NT2/D1 (cell line): ENCODE measurements around the gene ADISSP.

Experiments
- SUZ12 ChIP-seq: IDR thresholded peaks from 2 replicates; pipeline ENCODE4 v1.6.1; 2011; ENCODE audit not compliant: insufficient read length, insufficient read depth; ENCODE audit errors: extremely low read depth
- YY1 ChIP-seq: IDR thresholded peaks from 2 replicates; pipeline ENCODE4 v1.6.1; 2011; ENCODE audit not compliant: insufficient read length, insufficient read depth
- ZNF274 ChIP-seq: IDR thresholded peaks from 2 replicates; pipeline ENCODE4 v1.6.1; 2011; ENCODE audit warnings: mild to moderate bottlenecking, low read depth, low read length

- TF ChIP-seq SUZ12, result no peak
- no peak for TF ChIP-seq YY1
- no peak for TF ChIP-seq ZNF274
These were observed 485 bp downstream of the ADISSP start for GRCh38 chr20:3767110-3767426.
